ENCODE measurements around the gene ACYP1. TPM values are rescaled to one million over a fixed set of nuclear protein-coding genes. Genes with fewer than 3 reads are reported as not detected.

ACYP1 gene
- total and polyA plus RNA-seq, 9 donors = 5.5 to 27.7 (median 11.2) TPM

- intact Hi-C loops (cut with DNase I) = no loop called here
- H3K9me3 ChIP-seq = no peaks in the 10 kb centered on the region
- TF ChIP-seq EP300 (IDR thresholded peaks at IDR 0.05) (no peak), CTCF (IDR thresholded peaks at IDR 0.05) (no peak), POLR2A (IDR thresholded peaks at IDR 0.05) (no peak)
- no peaks in the 10 kb centered on the region for H3K36me3 ChIP-seq
- peak overlapping the region; percentile 52 for H3K4me3 ChIP-seq
- H3K27ac ChIP-seq = peak overlapping the region in 1 of 2 donors; percentile 72
- H3K27me3 ChIP-seq = no peaks in the 10 kb centered on the region
- no peak for DNase-seq
- 15 to 17% (median 17%) methylated on average over 5 of the region's 5 CpGs for WGBS, 3 donors
- H3K4me1 ChIP-seq (ENCODE audit: insufficient read depth) = peaks cover 4% of the 10 kb centered on the region
Measured at GRCh38 chr14:75051556-75051899, 12.3 kb downstream of the ACYP1 start.

- Histone ChIP-seq H3K4me1 (ENCODE audit: insufficient read depth) (peaks cover 4% of the 10 kb centered on the region), H3K27me3 (no peaks in the 10 kb centered on the region), H3K27ac (peak within 1 kb of the TSS; percentile 62 to 72), H3K36me3 (no peaks in the 10 kb centered on the region), H3K9me3 (no peaks in the 10 kb centered on the region), H3K4me3 (peak within 1 kb of the TSS; percentile 52)
- intact Hi-C loops (cut with DNase I) = no loop called here
- no peak for TF ChIP-seq EP300 (IDR thresholded peaks at IDR 0.05)
- TF ChIP-seq POLR2A (IDR thresholded peaks at IDR 0.05) = peak; percentile 77
- TF ChIP-seq CTCF (IDR thresholded peaks at IDR 0.05) = no peak
- WGBS, 3 donors = 0 to 1% (median 0%) methylated on average over 55 to 59 of the region's 59 CpGs
- DNase-seq = peak; percentile 83 to 92 (median 88)
Measured at GRCh38 chr14:75050852-75051555, 12.8 kb downstream of the ACYP1 start, which contains the start of gene MLH3. MLH3 (minus strand) TSS chr14:75051467; CDS start chr14:75049655, 1,812 bp downstream.

- TF ChIP-seq POLR2A (IDR thresholded peaks at IDR 0.05) (no peak), CTCF (IDR thresholded peaks at IDR 0.05) (no peak)
- H3K27me3 ChIP-seq = no peaks in the 10 kb centered on the region
- no peaks in the 10 kb centered on the region for H3K36me3 ChIP-seq
- H3K4me3 ChIP-seq = no peak overlapping the region
- 88 to 93% (median 93%) methylated on average over 3 of the region's 3 CpGs for WGBS, 3 donors
- no peak for DNase-seq
- H3K27ac ChIP-seq = no peak overlapping the region
- H3K9me3 ChIP-seq = no peaks in the 10 kb centered on the region
- peaks cover 4% of the 10 kb centered on the region for H3K4me1 ChIP-seq (ENCODE audit: insufficient read depth)
- intact Hi-C loops (cut with DNase I) = loop anchor here in 1 of 4 donors (2.0 kb wide), 1 partner anchor 13 kb away; no protein-coding TSS in a partner anchor
Measured at GRCh38 chr14:75049731-75050201, 14.1 kb downstream of the ACYP1 start.

- H3K27ac ChIP-seq = no peak overlapping the region
- no peaks in the 10 kb centered on the region for H3K9me3 ChIP-seq
- no peak for TF ChIP-seq CTCF (IDR thresholded peaks at IDR 0.05)
- no peak for TF ChIP-seq EP300 (IDR thresholded peaks at IDR 0.05)
- no peak for TF ChIP-seq POLR2A (IDR thresholded peaks at IDR 0.05)
- no peaks in the 10 kb centered on the region for H3K27me3 ChIP-seq
- H3K4me1 ChIP-seq (ENCODE audit: insufficient read depth) = peaks cover 4% of the 10 kb centered on the region
- H3K36me3 ChIP-seq = no peaks in the 10 kb centered on the region
- intact Hi-C loops (cut with DNase I) = loop anchor here in 1 of 4 donors (2.0 kb wide), 1 partner anchor 14 kb away; no protein-coding TSS in a partner anchor
- 83 to 88% (median 87%) methylated on average over 5 of the region's 5 CpGs for WGBS, 3 donors
- H3K4me3 ChIP-seq = no peak overlapping the region
- no peak for DNase-seq
Measured at GRCh38 chr14:75049136-75049535, 14.7 kb downstream of the ACYP1 start.
